Measurements from ENCODE around the gene SSX2B. TPM values are rescaled to one million over a fixed set of nuclear protein-coding genes. Genes with fewer than 3 reads are reported as not detected.
"Not testable (repeated sequence)": the region's sequence is repeated elsewhere in the genome, so short reads cannot be mapped to it uniquely, and the experiment has no call there.

SSX2B gene
- total RNA-seq = not detected in 2 replicates
- long read RNA-seq = 0 reads

GRCh38 chrX:52750952-52751351 lies at the start of gene SSX2B:
TSS of gene SSX2B (plus strand) at chrX:52751252. CDS start at chrX:52752681, 1,429 bp downstream.
- not testable (repeated sequence) for H3K27me3 Mint-ChIP-seq; H3K4me1 Mint-ChIP-seq (ENCODE audit: low read depth); H3K9me3 Mint-ChIP-seq (ENCODE audit: low read depth); H3K36me3 Mint-ChIP-seq (ENCODE audit: insufficient read depth); H3K27ac Mint-ChIP-seq; DNase-seq (ENCODE audit: low spot score, unreplicated experiment); H3K4me3 Mint-ChIP-seq (ENCODE audit: low read depth)

GRCh38 chrX:52707078-52707477 lies 44.0 kb upstream of the SSX2B start, which contains the start of gene SSX2:
TSS of gene SSX2 (minus strand) at chrX:52707178. CDS start at chrX:52705749, 1,429 bp downstream.
- not testable (repeated sequence) for DNase-seq (ENCODE audit: low spot score, unreplicated experiment); H3K4me1 Mint-ChIP-seq (ENCODE audit: low read depth); H3K27me3 Mint-ChIP-seq; H3K4me3 Mint-ChIP-seq (ENCODE audit: low read depth); H3K36me3 Mint-ChIP-seq (ENCODE audit: insufficient read depth); H3K27ac Mint-ChIP-seq; H3K9me3 Mint-ChIP-seq (ENCODE audit: low read depth)

- not testable (repeated sequence) for H3K4me1 Mint-ChIP-seq (ENCODE audit: low read depth); H3K9me3 Mint-ChIP-seq (ENCODE audit: low read depth); H3K36me3 Mint-ChIP-seq (ENCODE audit: insufficient read depth); H3K27ac Mint-ChIP-seq; H3K27me3 Mint-ChIP-seq; DNase-seq (ENCODE audit: low spot score, unreplicated experiment); H3K4me3 Mint-ChIP-seq (ENCODE audit: low read depth)
Measured at GRCh38 chrX:52765983-52766382, 14.9 kb downstream of the SSX2B start.

- not testable (repeated sequence) for H3K4me1 Mint-ChIP-seq (ENCODE audit: low read depth)
Measured at GRCh38 chrX:52773504-52773903, 22.5 kb downstream of the SSX2B start.

GRCh38 chrX:52797327-52797726 lies 46.3 kb downstream of the SSX2B start, which contains the start of gene SPANXN5:
TSS of gene SPANXN5 (minus strand) at chrX:52797427. CDS start at chrX:52797348, 79 bp downstream.
- peaks cover 18% of the 10 kb centered on the region for H3K9me3 Mint-ChIP-seq (ENCODE audit: low read depth)
- not testable (repeated sequence) for DNase-seq (ENCODE audit: low spot score, unreplicated experiment); H3K27me3 Mint-ChIP-seq; H3K4me1 Mint-ChIP-seq (ENCODE audit: low read depth); H3K4me3 Mint-ChIP-seq (ENCODE audit: low read depth); H3K36me3 Mint-ChIP-seq (ENCODE audit: insufficient read depth); H3K27ac Mint-ChIP-seq

More at GRCh38 chrX:52773504-52773903, 22.5 kb downstream of the SSX2B start:
- not testable (repeated sequence) for H3K36me3 Mint-ChIP-seq (ENCODE audit: insufficient read depth); DNase-seq (ENCODE audit: low spot score, unreplicated experiment); H3K9me3 Mint-ChIP-seq (ENCODE audit: low read depth); H3K27me3 Mint-ChIP-seq; H3K27ac Mint-ChIP-seq; H3K4me3 Mint-ChIP-seq (ENCODE audit: low read depth)

- not testable (repeated sequence) for H3K4me1 Mint-ChIP-seq (ENCODE audit: low read depth); DNase-seq (ENCODE audit: low spot score, unreplicated experiment); H3K27me3 Mint-ChIP-seq; H3K4me3 Mint-ChIP-seq (ENCODE audit: low read depth); H3K36me3 Mint-ChIP-seq (ENCODE audit: insufficient read depth); H3K27ac Mint-ChIP-seq
- H3K9me3 Mint-ChIP-seq (ENCODE audit: low read depth) = peaks cover 18% of the 10 kb centered on the region
Measured at GRCh38 chrX:52804876-52805275, 53.8 kb downstream of the SSX2B start.

Other genes starting within 250 kb of the SSX2B start
- not detected in 2 replicates for gene XAGE1B, start 234.2 kb upstream of the SSX2B start, total RNA-seq
- not detected in 2 replicates for gene SSX7, start 96.4 kb upstream of the SSX2B start, total RNA-seq
- gene SSX2, start 44.1 kb upstream of the SSX2B start, total RNA-seq = not detected in 2 replicates
- not detected in 2 replicates for gene SPANXN5, start 46.2 kb downstream of the SSX2B start, total RNA-seq
- gene XAGE5, start 60.0 kb downstream of the SSX2B start, total RNA-seq = not detected in 2 replicates
- gene XAGE3, start 116.8 kb downstream of the SSX2B start, total RNA-seq = not detected in 2 replicates
- gene FAM156B, start 146.1 kb downstream of the SSX2B start, total RNA-seq = 13.1 and 14.9 TPM in 2 replicates
- gene FAM156A, start 207.3 kb downstream of the SSX2B start, total RNA-seq = 22.0 and 27.2 TPM in 2 replicates

All from progenitor cell of endocrine pancreas (in vitro differentiated cells).